Measurements from ENCODE around the gene TM9SF1.

Gene TM9SF1

GRCh38 chr14:24196071-24197055 is 1.1 kb upstream of the TM9SF1 start:
- DNase-seq (ENCODE audit: low spot score), result no peak

DNA sequence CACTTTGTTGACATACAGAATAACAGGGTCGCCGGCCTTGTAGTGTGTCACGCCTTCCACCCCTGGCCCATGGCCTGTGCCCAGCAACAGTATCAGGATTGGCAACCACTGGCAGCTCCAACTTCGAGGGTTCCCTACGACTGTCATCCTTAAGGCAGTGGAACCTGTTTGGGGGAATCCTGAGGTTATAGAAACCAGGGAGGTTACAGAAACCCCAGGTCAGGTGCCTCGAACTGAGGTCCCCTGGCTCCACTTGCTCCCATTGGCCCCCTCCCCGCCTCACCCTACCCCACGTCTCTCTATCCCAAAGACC is 412 bp downstream of the TM9SF1 start:
- DNase-seq (ENCODE audit: low spot score), result no peak

GRCh38 chr14:24194186-24194872 is 912 bp downstream of the TM9SF1 start:
- DNase-seq (ENCODE audit: low spot score), result no peak

- no peak for DNase-seq (ENCODE audit: low spot score)
Measured at GRCh38 chr14:24192933-24193332, 2.3 kb downstream of the TM9SF1 start.

- DNase-seq (ENCODE audit: low spot score), result no peak
Measured at GRCh38 chr14:24190416-24190815, 4.8 kb downstream of the TM9SF1 start.

GRCh38 chr14:24189460-24189859 is 5.8 kb downstream of the TM9SF1 start:
- no peak for DNase-seq (ENCODE audit: low spot score)

DNA sequence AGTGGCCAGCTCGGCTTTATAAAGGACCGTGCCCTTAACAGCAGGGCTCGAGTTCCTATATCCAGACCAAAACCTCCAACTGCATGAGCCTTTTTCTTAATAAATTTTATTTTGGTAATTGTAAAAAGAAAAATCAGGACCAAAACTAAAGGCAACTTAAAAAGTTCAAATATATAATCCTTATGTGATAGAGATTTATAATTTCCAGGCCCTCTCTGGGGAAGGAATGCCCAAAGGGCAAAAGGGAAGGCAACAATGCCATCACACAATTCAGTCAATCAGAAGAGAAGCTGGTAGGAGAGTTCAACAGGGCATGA is 6.2 kb downstream of the TM9SF1 start:
- no peak for DNase-seq (ENCODE audit: low spot score)

- peak; percentile 100 for DNase-seq (ENCODE audit: low spot score)
Measured at GRCh38 chr14:24188251-24189058, 6.8 kb downstream of the TM9SF1 start, which contains the start of gene IPO4. TSS of gene IPO4 (minus strand) at chr14:24188816. CDS start at chr14:24188787, 29 bp downstream.

DNA sequence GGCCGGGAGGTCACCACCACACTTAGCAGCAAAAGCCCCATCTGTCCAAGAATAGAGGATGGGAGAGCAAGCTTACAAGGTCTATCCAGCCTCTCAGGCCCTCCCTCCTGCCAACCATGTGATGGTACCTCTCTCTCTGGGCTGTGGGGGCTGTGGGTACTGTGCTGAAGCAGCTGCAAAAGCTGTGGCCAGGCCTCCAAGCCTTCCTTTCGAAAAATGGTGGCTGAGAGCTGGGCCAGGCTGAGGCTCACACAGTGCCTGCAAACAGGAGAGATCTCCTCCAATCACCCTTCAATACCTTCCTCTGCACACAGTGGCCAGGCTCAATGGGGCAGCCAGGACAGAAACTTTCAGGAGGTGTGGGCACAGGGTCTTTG is 7.7 kb downstream of the TM9SF1 start:
- no peak for DNase-seq (ENCODE audit: low spot score)

GRCh38 chr14:24186831-24187538 is 8.3 kb downstream of the TM9SF1 start:
- no peak for DNase-seq (ENCODE audit: low spot score)

GRCh38 chr14:24185741-24186140 is 9.5 kb downstream of the TM9SF1 start:
- no peak for DNase-seq (ENCODE audit: low spot score)

GRCh38 chr14:24185026-24185425 is 10.2 kb downstream of the TM9SF1 start:
- DNase-seq (ENCODE audit: low spot score), result no peak

GRCh38 chr14:24184104-24184970 is 10.9 kb downstream of the TM9SF1 start:
- DNase-seq (ENCODE audit: low spot score), result no peak

DNA sequence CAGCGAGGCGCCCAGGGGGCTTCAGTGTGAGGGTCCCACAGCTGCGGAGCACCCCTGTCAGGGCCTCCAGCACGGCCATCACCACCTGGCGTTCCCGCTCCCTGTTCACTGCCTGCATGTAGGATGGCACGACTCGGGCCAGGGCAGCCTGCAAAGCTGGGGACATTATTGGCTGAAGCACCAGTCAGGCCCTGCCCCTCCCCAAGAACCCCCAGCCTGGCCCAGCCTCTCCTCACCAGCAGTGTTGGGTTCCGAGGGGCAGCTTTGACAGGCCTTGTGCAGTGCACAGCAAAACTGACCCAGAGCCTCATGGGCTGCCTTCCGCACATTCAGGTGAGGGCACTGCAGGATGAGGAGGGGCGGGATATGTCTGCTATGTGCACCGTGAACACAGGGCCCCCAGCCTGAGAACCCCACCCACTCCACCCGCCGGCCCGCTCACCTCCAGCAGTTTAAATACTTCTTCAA is 12.2 kb downstream of the TM9SF1 start:
- no peak for DNase-seq (ENCODE audit: low spot score)

- DNase-seq (ENCODE audit: low spot score), result no peak
Measured at GRCh38 chr14:24182110-24182882, 12.9 kb downstream of the TM9SF1 start.

DNA sequence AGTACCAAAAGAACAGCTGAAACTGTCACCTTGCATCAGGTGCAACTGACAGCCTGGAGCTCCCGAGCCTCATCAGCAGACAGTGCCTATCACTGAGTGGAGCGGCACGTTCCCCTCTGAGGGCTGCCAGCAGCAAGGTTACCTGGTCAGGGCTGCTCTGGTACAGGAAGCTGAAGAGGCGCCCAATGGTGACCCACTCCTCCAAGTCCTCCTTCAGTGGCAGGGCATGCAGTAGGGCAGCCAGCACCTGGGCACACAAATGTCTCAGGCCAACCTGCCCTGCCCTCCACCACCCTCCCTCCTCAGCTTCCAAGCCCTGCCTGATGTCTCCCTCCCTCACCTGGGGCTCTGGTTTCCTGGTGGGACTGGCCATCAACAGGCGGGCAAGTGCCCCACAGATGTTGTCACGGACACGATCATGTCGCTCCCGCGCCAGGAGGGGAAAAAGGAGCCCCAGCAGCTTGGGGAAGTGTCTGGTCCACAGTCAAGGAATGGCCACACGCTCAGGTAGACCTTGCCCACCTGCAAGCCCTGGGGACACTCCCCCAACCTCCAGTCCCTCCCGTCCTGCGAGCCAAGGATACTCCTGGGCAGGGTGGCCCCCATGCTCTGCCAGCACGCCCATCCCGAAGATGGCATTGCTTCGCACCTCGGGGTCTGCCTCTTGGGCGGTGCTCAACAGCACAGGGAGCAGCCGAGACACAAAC is 13.7 kb downstream of the TM9SF1 start:
- no peak for DNase-seq (ENCODE audit: low spot score)

GRCh38 chr14:24179961-24180796 is 15.1 kb downstream of the TM9SF1 start:
- DNase-seq (ENCODE audit: low spot score), result no peak

DNA sequence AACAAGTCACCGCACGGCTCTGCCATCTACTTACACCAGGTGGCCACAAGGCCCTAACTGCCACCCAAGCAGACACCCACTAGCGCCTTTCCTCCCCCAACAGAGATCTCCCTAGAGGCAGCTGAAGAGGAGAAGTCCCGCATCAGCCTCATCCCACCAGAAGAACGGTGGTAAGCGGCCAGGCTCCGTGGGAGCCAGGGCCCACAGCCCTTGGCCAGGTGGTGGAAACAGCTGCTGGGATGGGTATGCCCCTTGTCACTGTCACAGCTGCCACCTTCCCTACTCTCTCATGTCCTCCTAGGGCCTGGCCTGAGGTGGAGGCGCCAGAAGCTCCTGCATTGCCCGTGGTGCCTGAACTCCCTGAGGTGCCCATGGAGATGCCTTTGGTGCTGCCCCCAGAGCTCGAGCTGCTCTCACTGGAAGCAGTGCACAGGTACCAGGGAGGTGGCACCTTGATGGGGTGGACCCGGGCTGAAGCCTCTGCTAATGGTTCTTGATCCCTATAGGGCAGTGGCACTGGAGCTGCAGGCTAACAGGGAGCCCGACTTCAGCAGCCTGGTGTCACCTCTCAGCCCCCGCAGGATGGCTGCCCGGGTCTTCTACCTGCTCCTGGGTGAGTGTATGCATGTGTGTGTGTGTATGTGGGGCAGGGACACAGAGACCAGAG is 15.8 kb downstream of the TM9SF1 start:
- no peak for DNase-seq (ENCODE audit: low spot score)
